ENCODE results near the gene TCP11. TPM values are rescaled to one million over a fixed set of nuclear protein-coding genes. Genes with fewer than 3 reads are reported as not detected.
A peak's percentile ranks its signal among the peaks of the same experiment; 100 is the strongest.

TCP11 gene
- total RNA-seq, 1 experiment from 2014 or later = not detected

DNA sequence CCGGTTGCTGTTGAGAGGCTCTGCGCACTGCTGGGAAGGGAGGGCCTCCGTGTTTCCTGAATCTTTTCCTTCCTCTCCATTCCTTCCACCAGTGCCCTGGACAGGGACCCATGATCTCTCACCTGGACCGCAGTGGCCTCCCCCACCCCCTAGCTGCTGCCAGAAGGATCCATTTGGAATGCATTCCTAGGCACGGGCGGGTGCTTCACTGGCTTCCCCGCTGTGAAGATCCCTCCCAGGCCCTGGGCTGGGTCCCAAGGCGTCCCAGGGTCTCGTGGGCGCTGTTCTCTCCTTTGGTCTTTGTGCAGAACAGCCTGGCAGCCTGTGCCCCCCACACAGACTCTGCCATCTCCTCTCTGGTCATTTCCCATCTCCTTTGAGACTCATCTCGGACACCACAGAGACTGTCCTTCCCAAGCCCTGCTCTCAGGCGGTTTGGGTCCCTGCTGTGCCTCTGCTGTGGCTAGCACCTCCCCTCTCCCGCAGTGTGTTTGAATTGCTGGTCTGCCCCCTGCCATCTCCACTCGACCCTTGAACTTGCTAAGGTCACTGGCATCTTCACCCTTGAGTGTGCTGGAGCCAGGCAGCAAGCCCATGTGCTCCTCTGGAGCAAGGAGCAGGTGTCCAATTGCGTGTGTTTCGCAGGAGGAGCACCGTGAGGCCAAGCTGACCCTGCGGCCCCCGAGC lies 59.0 kb downstream of the TCP11 start:
- WGBS (ENCODE audit: extremely low coverage, insufficient read length, low lambda C conversion rate) = no CpG with 5 or more reads among the region's 19 CpGs
- H2BK20ac ChIP-seq (ENCODE audit: low read depth, low read length, poor library complexity, severe bottlenecking) = no peak overlapping the region

More for the DNA sequence above, 59.0 kb downstream of the TCP11 start:
- Mint-ChIP-seq H3K36me3 (ENCODE audit: insufficient read depth in 1 of 3, low read depth in 3 of 3) (peaks cover 14 to 58% (median 52%) of the 10 kb centered on the region in 3 experiments), H3K9me3 (no peaks in the 10 kb centered on the region; a peak in 1 of 5 replicates), H3K4me1 (peaks cover 15 to 17% of the 10 kb centered on the region in 2 experiments), H3K4me3 (no peak overlapping the region), H3K27me3 (ENCODE audit: low read depth) (no peaks in the 10 kb centered on the region), H3K27ac (peak overlapping the region; percentile 69 to 95 (median 94); a peak in 6 of 7 replicates)
- Histone ChIP-seq H2BK12ac (ENCODE audit: insufficient read length, low read depth, low read length) (no peak overlapping the region), H3K4me1 (ENCODE audit: insufficient read depth, low read length) (no peaks in the 10 kb centered on the region), H3K23me2 (ENCODE audit: insufficient read length, low read depth, low read length, poor library complexity, severe bottlenecking) (no peaks in the 10 kb centered on the region), H3K4ac (ENCODE audit: low read depth, low read length) (no peak overlapping the region), H2AFZ (ENCODE audit: low read length) (no peak overlapping the region), H2BK5ac (ENCODE audit: insufficient read length, low read length) (no peak overlapping the region), H3K4me2 (ENCODE audit: insufficient read depth, insufficient read length, low read length) (no peak overlapping the region), H2BK15ac (ENCODE audit: low read depth, low read length) (no peak overlapping the region), H3K14ac (ENCODE audit: insufficient read depth, low read length) (no peak overlapping the region), H3K79me1 (ENCODE audit: insufficient read depth, low read depth, low read length, poor library complexity, severe bottlenecking) (no peaks in the 10 kb centered on the region), H4K5ac (ENCODE audit: insufficient read length, low read depth, low read length) (no peak overlapping the region), H4K8ac (replicated peaks; ENCODE audit: insufficient read length, low read depth, low read length) (no peak overlapping the region), H3K27me3 (ENCODE audit: insufficient read depth, low read length) (no peaks in the 10 kb centered on the region), H3K9ac (ENCODE audit: extremely low read depth, insufficient read length, low read length) (no peak overlapping the region), H3T11ph (ENCODE audit: low read length) (no peak overlapping the region), H3K23ac (ENCODE audit: insufficient read length, low read depth, low read length) (no peak overlapping the region), H3K27ac (ENCODE audit: insufficient read length, low read depth, low read length) (no peak overlapping the region), H3K56ac (ENCODE audit: insufficient read length, low read depth, low read length) (no peak overlapping the region), H3K79me2 (ENCODE audit: insufficient read depth, low read length) (no peaks in the 10 kb centered on the region), H3K9me3 (ENCODE audit: control insufficient read depth, low read depth, low read length) (no peaks in the 10 kb centered on the region), H2AK5ac (ENCODE audit: insufficient read length, low read length) (no peak overlapping the region), H2BK120ac (ENCODE audit: low read depth, low read length, poor library complexity, severe bottlenecking) (no peak overlapping the region), H3K18ac (ENCODE audit: insufficient read length, low read depth, low read length) (no peak overlapping the region), H4K20me1 (ENCODE audit: control insufficient read depth, insufficient read depth, insufficient read length) (no peaks in the 10 kb centered on the region), H4K91ac (ENCODE audit: insufficient read length, low read depth, low read length) (no peak overlapping the region)
- TF ChIP-seq, protein P1, sequence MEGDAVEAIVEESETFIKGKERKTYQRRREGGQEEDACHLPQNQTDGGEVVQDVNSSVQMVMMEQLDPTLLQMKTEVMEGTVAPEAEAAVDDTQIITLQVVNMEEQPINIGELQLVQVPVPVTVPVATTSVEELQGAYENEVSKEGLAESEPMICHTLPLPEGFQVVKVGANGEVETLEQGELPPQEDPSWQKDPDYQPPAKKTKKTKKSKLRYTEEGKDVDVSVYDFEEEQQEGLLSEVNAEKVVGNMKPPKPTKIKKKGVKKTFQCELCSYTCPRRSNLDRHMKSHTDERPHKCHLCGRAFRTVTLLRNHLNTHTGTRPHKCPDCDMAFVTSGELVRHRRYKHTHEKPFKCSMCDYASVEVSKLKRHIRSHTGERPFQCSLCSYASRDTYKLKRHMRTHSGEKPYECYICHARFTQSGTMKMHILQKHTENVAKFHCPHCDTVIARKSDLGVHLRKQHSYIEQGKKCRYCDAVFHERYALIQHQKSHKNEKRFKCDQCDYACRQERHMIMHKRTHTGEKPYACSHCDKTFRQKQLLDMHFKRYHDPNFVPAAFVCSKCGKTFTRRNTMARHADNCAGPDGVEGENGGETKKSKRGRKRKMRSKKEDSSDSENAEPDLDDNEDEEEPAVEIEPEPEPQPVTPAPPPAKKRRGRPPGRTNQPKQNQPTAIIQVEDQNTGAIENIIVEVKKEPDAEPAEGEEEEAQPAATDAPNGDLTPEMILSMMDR (conservative IDR thresholded peaks at IDR 0.05) = no peak
- DNase-seq = no peak
